ENCODE measurements around the gene TBCK. TPM values are rescaled to one million over a fixed set of nuclear protein-coding genes. Genes with fewer than 3 reads are reported as not detected.

Gene TBCK
- total and polyA plus RNA-seq, 3 donors from 2014 or later = 17.7 to 67.1 (median 66.3) TPM

DNA sequence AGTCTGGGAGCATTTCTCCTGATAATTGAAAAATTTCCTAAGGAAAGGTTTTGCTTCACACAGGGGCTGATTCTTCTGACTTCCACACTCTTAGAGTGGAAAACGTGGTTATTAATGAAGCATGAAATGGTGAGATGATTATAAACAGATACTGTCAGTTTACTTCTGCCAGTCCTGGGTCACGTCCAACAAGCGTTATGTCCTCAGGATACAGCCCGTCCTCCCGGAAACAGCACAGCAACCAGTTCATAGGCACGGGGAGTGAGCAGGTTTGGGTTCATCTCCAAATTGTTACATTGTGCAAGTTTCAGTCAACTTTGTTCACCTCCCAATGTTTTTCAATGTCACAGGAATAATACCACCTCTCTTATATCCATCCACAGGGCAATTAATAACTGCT, 321.9 kb downstream of the TBCK start:
- H3K27ac ChIP-seq = no peak overlapping the region
- peak; percentile 16 for DNase-seq
- intact Hi-C loops (cut with DNase I; ENCODE audit: low total_unique reads) = no loop called here
- H3K36me3 ChIP-seq (ENCODE audit: low read depth, missing control alignments) = no peaks in the 10 kb centered on the region
- no peak overlapping the region for H3K4me3 ChIP-seq
- H3K27me3 ChIP-seq = no peaks in the 10 kb centered on the region
- TF ChIP-seq CTCF (IDR thresholded peaks at IDR 0.05) = no peak
- no peaks in the 10 kb centered on the region for H3K4me1 ChIP-seq
- 33 to 48% methylated on average over 6 of the region's 6 CpGs for WGBS, 2 donors
- H3K9me3 ChIP-seq = no peaks in the 10 kb centered on the region

GRCh38 chr4:105992641-105993305, 323.2 kb downstream of the TBCK start:
- intact Hi-C loops (cut with DNase I; ENCODE audit: low total_unique reads) = no loop called here
- Histone ChIP-seq H3K36me3 (ENCODE audit: low read depth, missing control alignments) (no peaks in the 10 kb centered on the region), H3K4me3 (no peak overlapping the region), H3K27me3 (no peaks in the 10 kb centered on the region), H3K4me1 (no peaks in the 10 kb centered on the region), H3K9me3 (no peaks in the 10 kb centered on the region), H3K27ac (no peak overlapping the region)
- 95 to 100% methylated on average over 2 of the region's 2 CpGs for WGBS, 2 donors
- TF ChIP-seq CTCF (IDR thresholded peaks at IDR 0.05) (no peak), POLR2A (IDR thresholded peaks at IDR 0.05) (no peak)
- no peak for DNase-seq

GRCh38 chr4:105991726-105992125, 324.3 kb downstream of the TBCK start:
- no peak overlapping the region for H3K27ac ChIP-seq
- H3K4me1 ChIP-seq = no peaks in the 10 kb centered on the region
- intact Hi-C loops (cut with DNase I; ENCODE audit: low total_unique reads) = no loop called here
- H3K36me3 ChIP-seq (ENCODE audit: low read depth, missing control alignments) = no peaks in the 10 kb centered on the region
- WGBS, 2 donors = 85 to 94% methylated on average over 8 of the region's 8 CpGs
- no peaks in the 10 kb centered on the region for H3K9me3 ChIP-seq
- TF ChIP-seq POLR2A (IDR thresholded peaks at IDR 0.05) = no peak
- no peak for TF ChIP-seq CTCF (IDR thresholded peaks at IDR 0.05)
- DNase-seq = no peak
- H3K4me3 ChIP-seq = no peak overlapping the region
- H3K27me3 ChIP-seq = no peaks in the 10 kb centered on the region

Other genes starting within 250 kb of the TBCK start
- 10 to 100 TPM; 17.7 to 20.0 TPM for gene AIMP1, start 341 bp upstream of the TBCK start, total RNA-seq
- 26.3 TPM for gene AIMP1, start 341 bp upstream of the TBCK start, polyA plus RNA-seq (ENCODE audit: insufficient read depth, low read depth, low replicate concordance)
- not detected for gene GIMD1, start 52.6 kb upstream of the TBCK start, total RNA-seq
- not detected for gene GIMD1, start 52.6 kb upstream of the TBCK start, polyA plus RNA-seq (ENCODE audit: insufficient read depth, low read depth, low replicate concordance)